Right hindlimb (tissue), 1 donor: Measurements from ENCODE around the gene CGN.

Experiments
- DNase-seq: peaks from one replicate; pipeline ENCODE4 v3.0.0-alpha.2; 2018

The CGN gene

GRCh38 chr1:151510957-151511635 is at the start of gene CGN:
CGN (plus strand) TSS chr1:151511387; CDS start chr1:151518520, 7,133 bp downstream.
- DNase-seq, result peak; percentile 92

- no peak for DNase-seq
Measured at GRCh38 chr1:151461694-151462093, 49.5 kb upstream of the CGN start.

GRCh38 chr1:151465026-151465425 is 46.2 kb upstream of the CGN start:
- DNase-seq, result no peak

- peak; percentile 68 for DNase-seq
Measured at GRCh38 chr1:151472856-151473731, 38.1 kb upstream of the CGN start.

- no peak for DNase-seq
Measured at GRCh38 chr1:151474745-151475144, 36.4 kb upstream of the CGN start.

- DNase-seq, result no peak
Measured at GRCh38 chr1:151475175-151475574, 36.0 kb upstream of the CGN start.

- no peak for DNase-seq
Measured at GRCh38 chr1:151476083-151476482, 35.1 kb upstream of the CGN start.

- no peak for DNase-seq
Measured at GRCh38 chr1:151477066-151477465, 34.1 kb upstream of the CGN start.

GRCh38 chr1:151478140-151478812 is 32.9 kb upstream of the CGN start:
- no peak for DNase-seq

GRCh38 chr1:151478923-151479322 is 32.3 kb upstream of the CGN start:
- no peak for DNase-seq

GRCh38 chr1:151479462-151479861 is 31.7 kb upstream of the CGN start:
- DNase-seq, result no peak

GRCh38 chr1:151482017-151482416 is 29.2 kb upstream of the CGN start:
- DNase-seq, result no peak

GRCh38 chr1:151485685-151486255 is 25.4 kb upstream of the CGN start:
- DNase-seq, result no peak

- DNase-seq, result no peak
Measured at GRCh38 chr1:151486557-151486956, 24.6 kb upstream of the CGN start.

- no peak for DNase-seq
Measured at GRCh38 chr1:151491641-151492040, 19.5 kb upstream of the CGN start.

GRCh38 chr1:151492120-151492519 is 19.1 kb upstream of the CGN start:
- DNase-seq, result no peak

- no peak for DNase-seq
Measured at GRCh38 chr1:151493042-151493441, 18.1 kb upstream of the CGN start.

- peak; percentile 21 for DNase-seq
Measured at GRCh38 chr1:151494741-151495281, 16.4 kb upstream of the CGN start.

GRCh38 chr1:151495316-151495715 is 15.9 kb upstream of the CGN start:
- no peak for DNase-seq

- no peak for DNase-seq
Measured at GRCh38 chr1:151499365-151499764, 11.8 kb upstream of the CGN start.

- no peak for DNase-seq
Measured at GRCh38 chr1:151499930-151500329, 11.3 kb upstream of the CGN start.

- no peak for DNase-seq
Measured at GRCh38 chr1:151501474-151501873, 9.7 kb upstream of the CGN start.
